Mononuclear cell (primary cell): ENCODE data around the gene TK1. TPM values are rescaled to one million over a fixed set of nuclear protein-coding genes. Genes with fewer than 3 reads are reported as not detected.
"Not testable (repeated sequence)": the region's sequence is repeated elsewhere in the genome, so short reads cannot be mapped to it uniquely, and the experiment has no call there.

Source experiments
- H3K27me3 ChIP-seq: 2 replicates; pipeline ENCODE4 v1.6.0; 2011; ENCODE audit warnings: low read length, control low read depth; ENCODE audit not compliant: insufficient read depth
- H3K4me1 ChIP-seq: 2 replicates; pipeline ENCODE4 v1.5.1; 2011; ENCODE audit warnings: mild to moderate bottlenecking, low read length, control low read depth; ENCODE audit not compliant: insufficient read depth
- H3K4me3 ChIP-seq: 2 replicates; pipeline ENCODE4 v1.5.1; 2011; ENCODE audit warnings: mild to moderate bottlenecking, low read length, moderate library complexity
- H3K9me3 ChIP-seq: 2 replicates; pipeline ENCODE4 v1.5.1; 2011; ENCODE audit warnings: low read depth, mild to moderate bottlenecking, control low read depth, low read length
- total RNA-seq: library from RNA; depleted of rRNA; stranded (reverse); fragments of >200 nt; gene quantifications from one replicate; pipeline ENCODE4 v1.2.3, GENCODE V29; 2012

Gene TK1
- total RNA-seq, 1 donor, result 0.94 TPM

DNA sequence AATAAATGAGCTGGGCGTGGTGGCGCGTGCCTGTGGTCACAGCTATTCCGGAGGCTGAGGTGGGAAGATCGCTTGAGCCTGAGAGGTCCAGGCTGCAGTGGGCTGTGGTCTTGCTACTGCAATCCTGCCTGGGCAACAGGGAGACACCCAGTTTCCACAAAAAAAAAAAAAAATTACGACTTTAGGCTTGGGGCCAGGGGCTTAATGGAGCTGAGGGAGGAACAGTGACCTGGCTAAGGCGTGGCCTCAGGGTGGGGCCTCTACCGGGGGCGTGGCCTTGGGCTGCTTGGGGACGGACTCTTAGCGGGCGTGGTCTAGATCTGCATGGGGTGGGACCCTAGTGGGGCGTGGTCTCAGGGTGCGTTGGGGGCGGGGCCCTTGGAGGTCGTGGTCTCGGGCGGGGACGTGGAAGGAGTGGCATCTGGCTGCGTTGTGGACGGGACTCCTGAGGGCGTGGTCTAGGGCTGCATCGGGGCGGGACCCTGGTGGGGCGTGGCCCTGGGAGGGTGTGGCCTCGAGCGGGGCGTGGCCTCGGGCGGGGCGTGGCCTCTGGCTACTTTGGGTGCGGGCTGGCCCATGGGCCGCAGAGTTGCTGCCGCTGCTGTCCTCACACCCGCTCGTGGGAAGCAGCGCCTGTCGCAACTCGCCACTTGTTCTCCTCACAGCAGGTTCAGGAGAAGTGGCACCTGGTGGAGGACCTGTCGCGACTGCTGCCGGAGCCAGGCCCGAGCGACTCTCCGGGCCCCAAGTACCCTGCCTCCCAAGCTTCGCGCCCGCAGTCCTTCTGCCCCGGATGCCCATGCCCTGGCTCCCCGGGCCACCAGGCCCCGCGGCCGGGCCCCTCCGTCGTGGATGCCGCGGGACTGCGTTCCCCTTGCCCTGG lies 46.4 kb downstream of the TK1 start:
- Histone ChIP-seq H3K4me1 (peaks cover 96% of the 10 kb centered on the region), H3K4me3 (no peak overlapping the region), H3K9me3 (no peaks in the 10 kb centered on the region), H3K27me3 (no peaks in the 10 kb centered on the region)

DNA sequence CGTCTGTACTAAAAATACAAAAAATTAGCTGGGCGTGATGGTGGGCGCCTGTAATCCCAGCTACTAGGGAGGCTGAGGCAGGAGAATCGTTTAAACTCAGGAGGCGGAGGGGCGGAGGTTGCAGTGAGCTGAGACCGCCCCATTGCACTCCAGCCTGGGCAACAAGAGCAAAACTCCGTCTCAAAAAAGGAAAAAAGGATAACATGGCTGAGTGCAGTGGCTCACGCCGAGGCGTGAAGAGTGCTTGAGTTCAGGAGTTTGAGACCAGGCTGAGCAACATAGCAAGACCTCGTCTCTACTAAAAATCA lies 47.0 kb downstream of the TK1 start:
- H3K4me1 ChIP-seq, result peaks cover 96% of the 10 kb centered on the region
- not testable (repeated sequence) for H3K27me3 ChIP-seq, H3K9me3 ChIP-seq, H3K4me3 ChIP-seq

DNA sequence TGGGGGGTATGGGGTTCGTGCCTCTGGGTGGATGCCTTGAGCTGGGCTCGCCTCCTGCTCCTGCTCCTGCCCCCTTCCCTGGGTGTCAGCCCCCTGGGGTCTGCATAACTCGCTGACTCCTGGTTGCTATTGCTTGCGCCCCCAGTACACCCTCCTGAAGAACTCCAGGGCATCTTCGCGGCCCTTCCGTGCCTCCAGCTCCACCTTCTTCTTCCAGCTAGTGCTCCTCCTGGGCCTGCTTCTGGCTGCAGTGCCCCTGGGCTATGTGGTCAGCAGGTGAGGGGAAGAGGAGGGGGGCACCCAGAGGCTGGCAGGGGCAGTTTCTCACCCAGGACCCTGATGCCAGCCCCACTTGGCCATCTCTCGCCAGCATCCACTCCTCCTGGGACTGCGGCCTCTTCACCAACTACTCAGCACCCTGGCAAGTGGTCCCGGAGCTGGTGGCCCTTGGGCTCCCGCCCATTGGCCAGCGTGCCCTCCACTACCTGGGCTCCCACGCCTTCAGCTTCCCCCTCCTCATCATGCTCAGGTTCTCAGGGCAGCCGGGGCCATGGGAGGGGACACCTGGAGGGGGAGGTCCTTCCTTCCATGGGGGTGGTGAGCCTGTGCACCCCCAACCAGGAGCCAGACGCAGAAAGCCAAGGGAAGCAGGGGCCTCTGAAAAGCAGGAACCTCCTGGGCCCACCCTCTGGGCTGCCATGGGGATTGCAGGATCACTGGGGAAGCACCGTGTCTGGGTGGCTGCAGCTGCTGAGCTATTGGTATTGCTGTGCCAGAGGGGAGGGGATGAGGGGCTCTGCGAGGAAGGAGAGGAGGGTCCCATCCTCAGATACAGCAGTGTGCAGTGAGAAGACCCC lies 48.4 kb downstream of the TK1 start:
- H3K9me3 ChIP-seq, result no peaks in the 10 kb centered on the region
- H3K4me1 ChIP-seq, result peaks cover 96% of the 10 kb centered on the region
- no peak overlapping the region for H3K4me3 ChIP-seq
- H3K27me3 ChIP-seq, result no peaks in the 10 kb centered on the region

DNA sequence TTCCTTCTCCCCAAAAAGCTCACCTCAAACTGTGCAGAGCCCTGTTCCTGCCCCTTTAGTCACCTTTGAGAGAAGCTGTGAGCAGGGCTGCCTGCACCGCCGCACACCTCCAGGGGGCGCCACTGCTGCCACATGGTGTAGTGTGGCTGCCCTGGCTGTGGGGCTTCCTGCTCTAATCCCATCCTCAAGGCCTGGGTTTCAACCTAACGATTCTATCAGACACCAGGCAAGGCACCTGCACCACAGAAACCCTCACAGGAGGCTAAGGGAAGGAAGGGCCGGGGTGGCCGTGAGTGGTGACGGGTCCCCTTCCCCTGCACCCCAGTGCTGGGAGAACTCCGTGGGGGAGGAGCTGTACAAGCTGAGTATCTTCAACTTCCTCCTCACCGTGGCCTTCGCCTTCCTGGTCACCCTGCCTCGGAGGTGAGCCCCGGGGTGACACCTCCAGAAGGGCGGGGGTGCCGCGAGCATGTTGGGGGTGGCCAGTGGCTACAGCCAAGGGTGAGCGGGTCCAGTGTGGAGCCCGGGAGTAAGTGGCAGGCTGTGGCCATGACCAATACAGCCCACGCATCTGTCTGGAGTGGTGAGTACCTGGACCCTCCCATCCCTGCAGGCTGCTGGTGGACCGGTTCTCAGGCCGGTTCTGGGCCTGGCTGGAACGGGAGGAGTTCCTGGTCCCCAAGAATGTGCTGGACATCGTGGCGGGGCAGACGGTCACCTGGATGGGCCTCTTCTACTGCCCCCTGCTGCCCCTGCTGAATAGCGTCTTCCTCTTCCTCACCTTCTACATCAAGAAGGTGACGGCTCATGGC lies 49.3 kb downstream of the TK1 start:
- Histone ChIP-seq H3K27me3 (no peaks in the 10 kb centered on the region), H3K9me3 (no peaks in the 10 kb centered on the region), H3K4me3 (no peak overlapping the region), H3K4me1 (peaks cover 98% of the 10 kb centered on the region)

DNA sequence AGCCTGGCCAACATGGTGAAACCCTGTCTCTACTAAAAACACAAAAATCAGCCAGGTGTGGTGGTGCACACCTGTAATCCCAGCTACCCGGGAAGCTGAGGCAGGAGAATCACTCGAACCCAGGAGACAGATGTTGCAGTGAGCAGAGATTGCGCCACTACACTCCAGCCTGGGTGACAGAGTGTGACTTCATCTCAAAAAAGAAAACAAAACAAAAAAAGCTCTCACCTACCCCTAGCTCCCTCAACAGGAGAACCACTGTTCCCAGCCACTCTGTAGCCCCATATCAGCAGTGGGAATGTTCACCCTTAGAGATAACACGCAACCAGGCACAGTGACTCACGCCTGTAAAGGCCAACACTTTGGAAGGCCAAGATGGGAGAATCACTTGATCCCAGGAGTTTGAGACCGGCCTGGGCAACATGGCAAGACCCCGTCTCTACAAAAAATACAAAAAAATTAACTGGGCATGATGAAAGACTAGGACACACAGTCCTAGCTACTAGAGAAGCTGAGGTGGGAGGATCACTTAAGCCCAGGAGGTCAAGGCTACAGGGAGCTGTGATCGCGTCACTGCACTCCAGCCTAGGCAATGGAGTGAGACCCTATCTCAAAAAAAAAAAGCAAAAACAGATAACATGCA lies 50.9 kb downstream of the TK1 start:
- H3K4me1 ChIP-seq, result peaks cover 91% of the 10 kb centered on the region
- no peaks in the 10 kb centered on the region for H3K27me3 ChIP-seq
- H3K4me3 ChIP-seq, result no peak overlapping the region
- no peaks in the 10 kb centered on the region for H3K9me3 ChIP-seq

DNA sequence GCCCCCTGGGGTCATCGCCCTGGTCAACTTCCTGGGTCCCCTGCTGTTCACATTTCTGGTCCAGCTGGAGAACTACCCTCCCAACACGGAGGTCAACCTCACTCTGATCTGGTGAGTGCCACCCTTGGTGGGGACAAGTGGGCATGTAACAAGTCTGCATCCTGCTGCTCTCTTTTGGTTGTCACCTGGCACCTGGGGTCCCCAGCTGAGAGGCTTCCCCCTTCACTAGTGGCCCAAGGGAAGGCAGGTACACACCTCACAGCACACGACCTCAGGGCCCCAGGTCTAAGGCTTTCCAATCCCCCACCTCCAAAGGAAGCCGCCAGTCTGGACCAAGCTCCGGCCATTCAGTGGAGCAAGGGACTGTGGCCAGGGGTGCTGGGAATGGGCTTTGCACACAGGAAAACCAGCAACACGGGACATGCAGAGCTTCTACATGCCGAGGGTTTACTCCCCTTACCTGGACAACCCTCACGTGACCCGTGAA lies 51.9 kb downstream of the TK1 start:
- H3K4me1 ChIP-seq, result peaks cover 92% of the 10 kb centered on the region
- H3K4me3 ChIP-seq, result no peak overlapping the region

DNA sequence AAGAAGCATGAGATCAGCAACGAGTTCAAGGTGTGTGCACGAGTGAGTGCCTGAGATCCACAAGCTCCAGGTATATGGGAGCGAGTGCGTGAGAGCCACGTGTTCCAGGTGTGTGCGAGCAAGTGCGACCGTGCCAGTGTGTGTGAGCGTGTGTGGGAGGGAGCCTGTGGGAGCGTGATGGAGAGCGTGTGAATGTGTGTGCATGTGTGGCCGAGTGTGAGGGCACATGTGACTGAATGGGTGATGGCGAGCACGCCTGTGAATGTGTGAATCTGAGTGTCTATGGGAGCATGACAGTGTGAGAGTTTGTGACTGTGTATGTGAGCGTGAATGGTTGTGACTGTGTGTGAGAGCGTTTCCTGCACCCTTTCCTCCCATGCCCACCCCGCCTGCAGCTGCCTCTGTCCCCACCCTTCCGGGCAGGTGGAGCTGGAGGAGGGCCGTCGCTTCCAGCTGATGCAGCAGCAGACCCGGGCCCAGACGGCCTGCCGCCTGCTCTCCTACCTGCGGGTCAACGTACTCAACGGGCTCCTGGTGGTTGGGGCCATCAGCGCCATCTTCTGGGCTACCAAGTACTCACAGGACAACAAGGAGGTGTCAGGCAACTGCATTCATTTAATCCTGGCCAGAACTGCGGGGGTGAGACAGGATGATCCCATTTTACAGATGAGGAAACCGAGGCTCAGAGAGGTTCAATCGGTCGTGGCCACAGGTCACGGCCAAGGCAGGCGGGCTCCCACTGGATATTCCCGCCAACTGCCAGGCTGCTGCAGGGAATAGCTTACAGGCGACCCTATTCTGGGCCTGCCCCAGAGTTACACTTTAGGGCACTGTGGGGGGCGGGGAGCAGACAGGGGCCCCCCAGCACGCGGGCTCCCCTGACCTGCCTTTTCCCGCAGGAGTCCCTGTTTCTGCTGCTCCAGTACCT lies 52.6 kb downstream of the TK1 start:
- Histone ChIP-seq H3K9me3 (no peaks in the 10 kb centered on the region), H3K27me3 (no peaks in the 10 kb centered on the region), H3K4me1 (peaks cover 92% of the 10 kb centered on the region), H3K4me3 (peak overlapping the region; percentile 61)

More for the DNA sequence above, 51.9 kb downstream of the TK1 start:
- H3K9me3 ChIP-seq, result no peaks in the 10 kb centered on the region
- no peaks in the 10 kb centered on the region for H3K27me3 ChIP-seq

DNA sequence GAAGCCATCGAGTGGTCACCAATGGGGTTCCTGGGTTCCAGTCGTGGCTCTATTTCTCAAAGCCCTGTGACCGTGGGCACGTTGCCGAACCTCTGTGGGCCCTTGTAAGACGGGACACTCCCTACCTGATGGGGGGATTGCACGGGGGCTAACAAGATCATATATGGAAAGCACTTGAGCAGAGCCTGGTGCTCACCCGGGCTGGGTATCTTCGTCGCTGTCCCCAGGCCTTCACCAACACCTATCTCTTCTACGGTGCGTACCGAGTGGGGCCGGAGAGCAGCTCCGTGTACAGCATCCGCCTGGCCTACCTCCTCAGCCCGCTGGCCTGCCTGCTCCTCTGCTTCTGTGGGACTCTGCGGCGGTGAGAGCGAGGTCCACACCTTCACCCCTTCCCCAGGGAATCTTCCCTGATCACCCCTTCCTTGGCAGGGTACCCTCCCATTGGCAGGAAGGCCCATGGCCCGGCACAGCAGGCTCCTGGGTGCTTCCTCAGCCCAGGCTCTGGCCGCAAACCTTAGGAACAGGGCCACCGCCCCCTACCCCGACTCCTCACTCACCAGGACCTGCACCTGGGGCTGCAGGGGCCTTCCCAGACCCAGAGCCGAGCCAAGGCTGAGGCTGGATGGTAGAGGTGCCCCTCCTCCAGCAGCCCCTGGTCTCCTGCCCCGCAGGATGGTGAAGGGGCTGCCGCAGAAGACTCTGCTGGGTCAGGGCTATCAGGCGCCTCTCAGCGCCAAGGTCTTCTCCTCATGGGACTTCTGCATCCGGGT lies 53.5 kb downstream of the TK1 start:
- Histone ChIP-seq H3K27me3 (no peaks in the 10 kb centered on the region), H3K9me3 (no peaks in the 10 kb centered on the region), H3K4me3 (peak overlapping the region; percentile 61)

DNA sequence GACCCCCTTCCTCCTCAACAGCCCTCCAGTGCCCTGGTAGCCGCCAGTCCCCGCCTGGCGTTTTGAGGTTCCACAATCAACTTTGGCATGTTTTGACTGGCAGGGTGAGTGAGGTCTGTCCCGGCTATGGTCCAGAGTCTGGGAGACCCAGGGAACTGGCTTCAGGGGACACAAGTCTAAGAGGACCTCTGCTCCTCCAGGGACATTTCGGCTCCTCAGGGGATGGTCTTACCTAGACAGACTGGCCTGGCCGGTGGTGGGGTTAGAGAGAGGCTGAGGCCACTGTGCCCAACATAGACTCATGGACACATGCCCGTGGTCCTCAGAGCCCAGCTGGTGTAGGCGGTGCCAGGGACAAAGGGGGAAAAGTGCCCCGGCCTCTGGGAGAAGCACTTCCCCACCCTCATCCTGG lies 54.1 kb downstream of the TK1 start:
- Histone ChIP-seq H3K27me3 (no peaks in the 10 kb centered on the region), H3K9me3 (no peaks in the 10 kb centered on the region), H3K4me3 (peak overlapping the region; percentile 61), H3K4me1 (peaks cover 82% of the 10 kb centered on the region)

More for the DNA sequence above, 53.5 kb downstream of the TK1 start:
- H3K4me1 ChIP-seq, result peaks cover 88% of the 10 kb centered on the region

DNA sequence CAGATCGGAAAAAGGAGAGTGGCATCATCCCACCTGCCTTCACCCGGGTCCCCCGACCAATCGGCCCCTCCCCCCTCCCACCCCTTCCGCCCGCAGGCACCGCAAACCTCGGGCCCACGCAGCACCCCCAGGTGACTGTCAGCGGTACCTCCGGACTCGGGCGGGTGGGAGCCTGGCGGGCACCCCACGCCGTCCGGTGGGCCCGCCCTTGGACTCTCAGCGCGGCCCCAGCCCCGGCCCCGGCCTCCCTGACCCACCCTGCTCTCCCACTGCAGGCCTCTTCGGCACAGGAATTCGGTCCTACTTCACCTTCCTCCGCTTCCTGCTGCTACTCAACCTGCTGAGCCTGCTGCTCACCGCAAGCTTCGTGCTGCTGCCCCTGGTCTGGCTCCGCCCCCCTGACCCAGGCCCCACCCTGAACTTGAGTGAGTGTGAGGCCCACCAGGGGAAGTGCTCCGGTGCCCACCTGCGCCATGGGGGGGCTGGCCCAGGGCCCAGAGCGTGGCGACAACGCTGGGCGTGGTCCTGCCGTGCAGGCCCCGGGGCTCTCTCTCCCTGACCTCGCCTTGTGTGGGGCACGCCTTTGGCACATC lies 54.7 kb downstream of the TK1 start:
- peaks cover 77% of the 10 kb centered on the region for H3K4me1 ChIP-seq
- H3K27me3 ChIP-seq, result no peaks in the 10 kb centered on the region
- peak overlapping the region; percentile 61 for H3K4me3 ChIP-seq
- H3K9me3 ChIP-seq, result no peaks in the 10 kb centered on the region

DNA sequence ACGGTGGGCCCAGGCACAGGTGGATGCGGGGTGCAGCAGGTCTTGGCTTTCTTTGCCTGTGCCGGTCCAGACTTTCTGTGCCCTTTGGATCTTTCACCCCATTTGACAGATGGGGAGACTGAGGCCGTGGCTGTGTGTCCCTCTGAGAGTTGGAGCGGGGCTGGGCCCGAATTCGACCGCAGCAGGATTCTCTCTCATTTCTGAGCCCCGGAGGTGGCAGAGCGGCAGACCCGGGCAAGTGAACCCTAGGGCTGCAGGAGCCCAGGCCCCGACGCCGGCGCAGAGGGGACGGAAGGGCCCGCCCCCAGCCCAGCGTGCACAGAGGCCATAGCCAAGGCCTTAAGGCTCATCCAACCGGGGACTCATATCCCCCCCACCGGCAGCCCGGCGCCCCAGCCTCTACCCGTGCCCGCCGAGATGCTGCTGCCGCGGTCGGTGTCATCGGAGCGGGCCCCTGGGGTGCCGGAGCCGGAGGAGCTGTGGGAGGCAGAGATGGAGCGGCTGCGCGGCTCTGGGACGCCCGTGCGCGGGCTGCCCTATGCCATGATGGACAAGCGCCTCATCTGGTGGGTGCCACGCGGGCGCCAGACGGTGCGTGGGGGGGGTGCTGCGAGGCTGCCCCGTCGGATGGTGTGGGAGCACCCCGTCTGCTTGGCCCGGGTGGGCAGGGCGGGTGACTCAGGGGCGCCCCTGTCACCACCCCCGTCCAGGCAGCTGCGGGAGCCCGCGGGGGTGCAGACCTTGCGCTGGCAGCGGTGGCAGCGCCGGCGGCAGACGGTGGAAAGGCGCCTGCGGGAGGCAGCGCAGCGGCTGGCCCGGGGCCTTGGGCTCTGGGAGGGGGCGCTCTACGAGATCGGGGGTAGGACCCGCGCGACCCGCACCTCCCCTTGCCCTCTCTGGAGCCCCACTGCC lies 55.4 kb downstream of the TK1 start:
- peaks cover 77% of the 10 kb centered on the region for H3K4me1 ChIP-seq
- H3K9me3 ChIP-seq, result no peaks in the 10 kb centered on the region
- H3K4me3 ChIP-seq, result peak overlapping the region; percentile 61
- no peaks in the 10 kb centered on the region for H3K27me3 ChIP-seq
